Measurements from ENCODE around the gene STARD3NL.
A peak's percentile ranks its signal among the peaks of the same experiment; 100 is the strongest.
"Not testable (repeated sequence)": the region's sequence is repeated elsewhere in the genome, so short reads cannot be mapped to it uniquely, and the experiment has no call there.

STARD3NL gene, protein sequence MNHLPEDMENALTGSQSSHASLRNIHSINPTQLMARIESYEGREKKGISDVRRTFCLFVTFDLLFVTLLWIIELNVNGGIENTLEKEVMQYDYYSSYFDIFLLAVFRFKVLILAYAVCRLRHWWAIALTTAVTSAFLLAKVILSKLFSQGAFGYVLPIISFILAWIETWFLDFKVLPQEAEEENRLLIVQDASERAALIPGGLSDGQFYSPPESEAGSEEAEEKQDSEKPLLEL
- total RNA-seq: 60.8 to 94.4 (median 72.1) reads per million in 18 experiments

- peak; percentile 100 for DNase-seq
Measured at GRCh38 chr7:38178004-38178694, at the start of gene STARD3NL. Gene STARD3NL, plus strand, starts transcription at chr7:38178245. Its CDS starts 29,260 bp downstream, at chr7:38207505.

DNA sequence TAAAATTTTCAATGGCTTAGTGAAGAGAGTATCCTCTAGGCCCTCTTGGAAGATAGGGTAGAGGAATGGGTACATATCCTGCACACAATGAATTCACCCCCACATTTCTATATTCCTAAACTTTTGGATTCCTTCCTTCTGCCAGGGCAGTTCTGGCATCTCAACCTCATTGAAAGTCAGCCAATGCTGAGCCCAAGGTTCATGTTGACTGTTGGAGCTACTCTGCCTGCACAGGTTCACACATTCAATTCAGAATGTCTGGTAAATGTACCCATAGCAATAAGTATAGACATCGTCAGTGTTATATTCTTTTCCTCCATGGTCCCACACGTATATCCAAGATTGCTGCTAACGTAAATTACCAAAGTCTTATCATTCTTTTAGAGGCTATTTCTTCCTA is 48.9 kb upstream of the STARD3NL start:
- DNase-seq: no peak

- DNase-seq: no peak
Measured at GRCh38 chr7:38129579-38129978, 48.5 kb upstream of the STARD3NL start.

DNA sequence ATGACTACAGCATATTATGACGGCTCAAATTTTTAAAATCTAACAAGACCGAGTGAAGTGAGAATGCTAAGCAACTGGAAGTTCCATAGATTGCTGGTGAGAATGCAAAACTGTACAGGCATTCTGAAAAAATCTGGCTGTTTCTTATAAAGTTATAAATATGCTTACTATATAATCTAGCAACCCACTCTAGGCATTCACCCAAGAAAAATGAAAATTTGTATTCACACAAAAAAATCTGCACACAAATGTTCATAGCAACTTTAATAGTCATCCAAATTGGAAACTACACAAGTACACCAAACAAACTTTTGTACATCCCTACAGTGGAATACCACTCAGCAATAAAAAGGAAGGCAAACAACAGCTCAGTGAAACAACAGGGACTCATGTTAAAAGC is 39.9 kb upstream of the STARD3NL start:
- no peak for DNase-seq

- no peak for DNase-seq
Measured at GRCh38 chr7:38141187-38141586, 36.9 kb upstream of the STARD3NL start.

- DNase-seq: no peak
Measured at GRCh38 chr7:38142736-38143135, 35.3 kb upstream of the STARD3NL start.

DNA sequence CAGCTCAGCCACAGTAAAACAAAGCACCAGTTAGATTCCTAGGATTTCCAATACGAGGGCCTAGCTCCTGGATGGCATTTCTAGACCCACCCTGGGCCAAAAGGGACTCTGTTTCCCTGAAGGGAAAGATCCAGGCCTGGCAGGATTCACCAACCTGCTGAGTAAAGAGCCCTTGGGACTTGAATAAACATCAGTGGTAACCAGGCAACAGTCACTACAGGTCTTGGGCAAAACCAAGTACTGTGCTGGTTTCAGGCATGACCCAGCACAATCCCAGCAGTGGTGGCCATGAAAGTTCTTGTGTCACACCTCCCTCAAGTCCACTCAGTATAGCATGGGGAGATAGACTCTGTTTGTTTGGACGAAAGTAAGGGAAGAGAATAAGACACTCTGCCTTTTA is 31.0 kb upstream of the STARD3NL start:
- no peak for DNase-seq

DNA sequence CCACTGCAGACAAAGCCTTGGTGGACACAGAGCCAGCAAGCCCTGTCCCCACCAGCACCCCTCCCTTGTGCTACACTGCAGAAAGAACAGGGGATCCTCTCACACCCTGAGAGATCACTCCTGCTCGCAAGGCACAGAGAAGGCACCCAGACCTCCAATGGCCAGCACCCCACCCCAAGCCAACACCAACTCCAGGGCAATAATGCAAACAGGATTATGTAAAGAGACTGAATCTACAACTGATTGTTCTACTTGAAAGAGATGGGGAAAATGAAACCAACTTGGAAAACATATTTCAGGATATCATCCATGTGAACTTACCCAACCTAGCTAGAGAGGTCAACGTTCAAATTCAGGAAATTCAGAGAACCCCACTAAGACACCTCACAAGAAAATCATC is 26.5 kb upstream of the STARD3NL start:
- no peak for DNase-seq

- DNase-seq: no peak
Measured at GRCh38 chr7:38153515-38153914, 24.5 kb upstream of the STARD3NL start.

DNA sequence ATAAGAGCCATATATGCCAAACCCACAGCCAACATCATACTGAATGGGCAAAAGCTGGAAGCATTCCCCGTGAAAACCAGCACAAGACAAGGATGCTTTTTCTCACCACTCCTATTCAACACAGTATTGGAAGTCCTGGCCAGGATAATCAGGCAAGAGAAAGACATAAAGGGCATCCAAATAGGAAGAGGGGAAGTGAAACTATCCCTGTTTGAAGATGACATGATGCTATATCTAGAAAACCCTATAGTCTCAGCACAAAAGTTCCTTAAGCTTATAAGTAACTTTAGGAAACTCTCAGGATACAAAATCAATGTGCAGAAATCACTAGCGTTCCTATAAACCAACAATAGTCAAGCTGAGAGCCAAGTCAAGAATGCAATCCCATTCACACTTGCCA is 23.8 kb upstream of the STARD3NL start:
- peak in 1 of 2 donors; percentile 9 for DNase-seq

- no peak for DNase-seq
Measured at GRCh38 chr7:38160003-38160571, 18.0 kb upstream of the STARD3NL start.

DNA sequence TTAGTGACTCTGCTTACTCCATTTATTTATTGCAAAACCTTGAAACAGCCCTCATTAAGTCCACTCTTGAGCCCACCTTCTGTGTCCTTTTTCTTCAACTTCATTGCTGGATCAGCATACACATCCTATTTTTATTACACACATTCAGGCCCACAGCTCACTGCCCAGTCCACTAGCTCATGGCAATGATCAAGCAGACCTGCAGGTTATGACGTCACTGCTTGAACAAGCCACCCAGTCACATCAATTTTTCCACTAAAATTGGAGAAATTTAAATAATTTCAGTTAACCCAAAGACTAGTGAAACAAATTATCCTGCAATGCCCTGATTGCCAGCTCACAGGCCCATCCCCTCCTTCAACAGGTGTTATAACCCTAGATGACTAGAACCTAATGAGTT is 16.0 kb upstream of the STARD3NL start:
- DNase-seq: no peak

DNA sequence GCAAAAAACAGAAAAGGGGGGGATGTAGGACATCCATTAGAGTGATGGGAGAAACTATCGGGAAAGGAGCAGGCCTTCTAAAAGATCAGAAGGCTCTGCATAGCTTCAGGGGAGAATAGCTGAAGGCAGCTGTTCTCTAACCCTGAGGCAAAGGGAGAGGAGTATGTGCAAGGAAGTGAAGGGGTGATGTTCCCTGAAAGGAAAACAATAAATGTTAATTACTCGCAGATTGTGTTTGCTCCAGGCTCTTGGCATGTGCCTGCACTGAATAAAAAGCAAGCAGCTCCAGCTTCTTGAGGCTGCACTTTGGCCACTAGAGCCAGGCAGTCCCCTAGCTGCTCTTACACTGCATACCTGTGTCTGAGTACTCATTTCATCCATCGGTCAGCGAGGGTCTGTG is 14.4 kb upstream of the STARD3NL start:
- no peak for DNase-seq

- peak in 1 of 2 donors; percentile 48 for DNase-seq
Measured at GRCh38 chr7:38168890-38169570, 9.0 kb upstream of the STARD3NL start.

DNA sequence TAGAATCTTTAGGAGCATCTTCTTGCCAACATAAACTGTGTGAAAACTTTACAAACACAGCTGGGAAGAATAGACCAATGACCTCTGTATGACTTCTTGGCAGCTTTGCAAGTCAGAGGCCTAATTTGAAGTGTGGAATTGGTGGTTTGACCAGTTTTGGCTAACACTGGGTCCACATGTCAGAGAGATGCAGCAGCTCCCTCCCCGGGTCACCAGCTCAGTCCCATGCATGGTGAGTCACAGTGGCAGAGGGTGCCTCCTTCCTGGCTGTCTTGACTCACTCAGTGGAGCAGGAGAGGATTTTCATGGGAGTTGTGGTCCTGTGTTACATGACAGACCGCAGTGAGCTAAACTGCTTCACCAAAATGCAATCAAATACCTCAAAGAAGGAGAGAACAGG is 8.2 kb upstream of the STARD3NL start:
- DNase-seq: peak; percentile 78 to 91

DNA sequence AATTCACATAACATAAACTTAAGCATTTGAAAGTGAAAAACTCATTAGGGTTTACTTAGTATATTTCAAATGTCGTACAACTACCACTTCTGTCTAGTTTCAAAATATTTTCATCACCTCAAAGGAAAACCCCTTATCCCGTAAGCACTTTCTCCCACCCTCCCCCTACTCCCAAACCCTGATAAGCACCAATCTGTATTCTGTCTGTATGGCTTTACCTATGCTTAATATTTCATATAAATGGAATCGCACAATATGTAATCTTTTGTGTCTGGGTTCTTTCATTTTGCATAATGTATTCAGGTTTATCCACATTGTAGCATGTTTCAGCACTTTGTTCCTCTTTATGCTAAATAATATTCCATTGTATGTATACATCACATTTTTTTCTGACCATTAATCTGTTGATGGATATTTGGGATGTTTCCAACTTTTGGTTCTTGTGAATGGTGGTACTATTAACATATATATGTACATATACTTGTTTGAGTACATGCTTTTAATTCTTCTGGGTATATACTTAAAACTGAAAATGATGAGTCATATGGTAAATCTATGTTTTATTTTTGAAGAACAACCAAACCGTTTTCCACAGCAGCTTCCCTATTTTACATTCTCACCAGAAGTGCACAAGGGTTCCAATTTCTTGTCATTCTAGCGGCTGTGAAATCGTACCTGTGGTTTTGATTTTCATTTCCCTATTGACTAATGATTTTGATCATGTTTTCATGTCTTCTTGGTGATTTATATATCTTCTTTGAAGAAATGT is 6.2 kb upstream of the STARD3NL start:
- DNase-seq: peak; percentile 51 to 71

DNA sequence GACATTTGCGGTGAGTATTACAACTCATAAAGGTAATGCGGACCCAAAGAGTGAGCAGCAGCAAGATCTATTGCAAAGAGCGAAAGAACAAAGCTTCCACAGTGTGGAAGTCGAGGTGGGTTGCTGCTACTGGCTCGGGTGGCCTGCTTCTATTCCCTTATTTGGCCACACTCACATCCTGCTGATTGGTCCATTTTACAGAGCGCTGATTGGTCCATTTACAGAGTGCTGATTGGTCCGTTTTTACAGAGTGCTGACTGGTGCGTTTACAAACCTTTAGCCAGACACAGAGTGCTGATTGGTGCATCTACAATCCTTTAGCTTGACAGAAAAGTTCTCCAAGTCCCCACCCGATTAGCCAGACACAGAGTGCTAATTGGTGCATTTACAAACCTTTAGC is 2.5 kb upstream of the STARD3NL start:
- not testable (repeated sequence) for DNase-seq

- no peak for DNase-seq
Measured at GRCh38 chr7:38177621-38178003, 433 bp upstream of the STARD3NL start.

GRCh38 chr7:38178695-38179344 is 775 bp downstream of the STARD3NL start:
- DNase-seq: no peak

DNA sequence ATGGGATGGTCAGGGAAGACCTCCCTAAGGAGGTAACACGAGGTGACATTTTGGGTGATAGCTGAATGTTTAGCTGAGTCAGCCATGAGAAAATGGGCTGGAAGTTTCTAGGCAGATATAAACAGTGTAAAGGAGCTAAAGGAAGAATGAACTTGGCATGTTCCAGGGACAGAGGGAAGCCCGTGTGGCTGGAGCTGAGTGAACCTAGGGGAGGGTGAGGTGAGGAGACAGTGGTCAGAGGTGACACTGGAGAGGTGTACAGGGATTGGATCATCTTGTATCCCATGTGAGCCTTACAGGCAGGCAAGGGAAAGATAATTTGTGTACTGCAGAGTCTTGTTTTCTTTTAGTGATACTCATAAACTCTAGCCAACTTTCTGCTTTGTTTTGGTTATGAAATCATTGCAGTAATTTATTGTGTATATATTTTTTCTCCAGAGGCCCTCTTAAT is 1.8 kb downstream of the STARD3NL start:
- DNase-seq: no peak

GRCh38 chr7:38181111-38181510 is 3.1 kb downstream of the STARD3NL start:
- no peak for DNase-seq

DNA sequence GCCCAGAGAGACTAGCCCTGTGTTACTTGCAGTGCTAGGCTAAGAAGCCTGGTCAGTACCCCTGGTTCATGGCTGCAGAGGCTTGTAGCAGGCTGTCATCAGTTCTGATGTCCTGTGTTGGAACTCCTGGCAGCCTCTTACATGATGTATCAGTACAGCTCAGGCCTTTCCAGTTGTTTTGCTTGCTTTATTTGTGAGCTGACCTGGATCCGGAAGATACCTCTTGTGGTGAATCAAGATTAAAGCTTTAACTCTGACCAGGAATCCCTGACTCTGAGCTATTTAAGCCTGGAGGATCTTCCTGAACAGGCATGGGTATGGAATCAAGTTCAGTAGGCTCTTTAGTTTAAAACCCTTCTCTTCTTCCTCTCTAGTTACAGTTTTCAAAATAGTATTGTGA is 4.4 kb downstream of the STARD3NL start:
- no peak for DNase-seq
